Keratinocyte (primary cell): ENCODE data around the gene ZNF780B. TPM values are rescaled to one million over a fixed set of nuclear protein-coding genes. Genes with fewer than 3 reads are reported as not detected.
A peak's percentile ranks its signal among the peaks of the same experiment; 100 is the strongest.

ENCODE experiments used
- DNase-seq: peaks from one replicate; pipeline ENCODE4 v3.0.0-alpha.2; 2011; ENCODE audit warnings: low read depth, missing footprints, low spot score
- FAIRE-seq: peaks from 2 replicates; lab custom pipeline; 2011; peaks lifted over from hg19 to GRCh38; lab: Jason Lieb, UNC
- H2AFZ ChIP-seq: 2 replicates; pipeline ENCODE4 v1.6.0; 2012; ENCODE audit warnings: low read length, control low read depth, inconsistent platforms; ENCODE audit not compliant: control insufficient read depth
- H3K27ac ChIP-seq: 2 replicates; pipeline ENCODE4 v1.5.1; 2011; ENCODE audit warnings: low read length; ENCODE audit not compliant: control insufficient read depth, insufficient read depth
- H3K27me3 ChIP-seq: 3 replicates; pipeline ENCODE4 v1.6.0; 2011; ENCODE audit warnings: low read length; ENCODE audit not compliant: control insufficient read depth, insufficient read depth; ENCODE audit errors: extremely low read depth
- H3K36me3 ChIP-seq, 2 experiments: 2 replicates in 1 of 2; 3 replicates in 1 of 2; pipeline ENCODE4 v1.5.1; 2011; ENCODE audit warnings: low read length in 2 of 2, mild to moderate bottlenecking in 1 of 2; ENCODE audit not compliant: control insufficient read depth in 2 of 2, insufficient read depth in 2 of 2; ENCODE audit errors: extremely low read depth in 1 of 2
- H3K4me1 ChIP-seq: 3 replicates; pipeline ENCODE4 v1.5.1; 2011; ENCODE audit warnings: low read length; ENCODE audit not compliant: control insufficient read depth, insufficient read depth; ENCODE audit errors: extremely low read depth
- H3K4me2 ChIP-seq: 3 replicates; pipeline ENCODE4 v1.6.0; 2011; ENCODE audit warnings: low read depth, low read length; ENCODE audit not compliant: control insufficient read depth, insufficient read depth; ENCODE audit errors: extremely low read depth
- H3K4me3 ChIP-seq, 3 experiments: fragments of 200-600 bp in 1 of 3; sonication (generic) in 1 of 3; 2 replicates in 2 of 3; 3 replicates in 1 of 3; pipeline ENCODE4 v1.5.1; 2011 to 2016; ENCODE audit warnings: low read length in 3 of 3, mild to moderate bottlenecking in 3 of 3, control low read depth in 2 of 3, inconsistent platforms in 1 of 3, low read depth in 1 of 3, mixed read lengths in 1 of 3, mixed run types in 1 of 3, moderate library complexity in 1 of 3; ENCODE audit not compliant: control insufficient read depth in 2 of 3, insufficient read depth in 2 of 3; ENCODE audit errors: extremely low read depth in 1 of 3
- H3K79me2 ChIP-seq: 2 replicates; pipeline ENCODE4 v1.6.0; 2012; ENCODE audit warnings: low read length; ENCODE audit not compliant: control insufficient read depth, insufficient read depth
- H3K9ac ChIP-seq: 3 replicates; pipeline ENCODE4 v1.6.0; 2011; ENCODE audit warnings: low read length; ENCODE audit not compliant: control insufficient read depth, insufficient read depth; ENCODE audit errors: extremely low read depth
- H3K9me1 ChIP-seq: 3 replicates; pipeline ENCODE4 v1.6.0; 2011; ENCODE audit warnings: low read length; ENCODE audit not compliant: control insufficient read depth, insufficient read depth; ENCODE audit errors: extremely low read depth
- H3K9me3 ChIP-seq: 2 replicates; pipeline ENCODE4 v1.5.1; 2012; ENCODE audit warnings: low read depth, low read length; ENCODE audit not compliant: control insufficient read depth
- H4K20me1 ChIP-seq: 3 replicates; pipeline ENCODE4 v1.6.0; 2011; ENCODE audit warnings: low read length; ENCODE audit not compliant: control insufficient read depth, insufficient read depth; ENCODE audit errors: extremely low read depth
- CTCF ChIP-seq, 3 experiments: IDR thresholded peaks in 1 of 3; conservative IDR thresholded peaks in 1 of 3; optimal IDR thresholded peaks in 1 of 3; 2 replicates in 2 of 3; 3 replicates in 1 of 3; pipeline versions ENCODE3 to v1.5.1; 2011; ENCODE audit warnings: low read length in 3 of 3, mild to moderate bottlenecking in 3 of 3, moderate library complexity in 2 of 3, control low read depth in 1 of 3, inconsistent platforms in 1 of 3; ENCODE audit not compliant: insufficient read depth in 2 of 3; ENCODE audit errors: extremely low read depth in 1 of 3
- EZH2 ChIP-seq: IDR thresholded peaks from one replicate; pipeline ENCODE4 v1.6.1; 2012; ENCODE audit warnings: inconsistent platforms, mild to moderate bottlenecking, low read length, moderate library complexity
- dilution Hi-C: fragments of 300-500 bp; cut with MboI; formaldehyde crosslinking; loops from one replicate; pipeline ENCODE4 v1.7.0; 2020; ENCODE audit warnings: low sequenced_read_pairs; ENCODE audit not compliant: extremely low pct_ligation_motif_present
- polyA plus RNA-seq, 5 experiments: library from polyadenylated mRNA; depleted of rRNA in 3 of 5; stranded (reverse) in 3 of 5; stranded (forward) in 1 of 5; unstranded in 1 of 5; fragments of >200 nt; gene quantifications; 1 replicate in 1 of 5; 2 replicates in 3 of 5; 3 replicates in 1 of 5; pipeline versions ENCODE4 v1.2.1 to v1.2.3, GENCODE V29; 2011 to 2012; ENCODE audit warnings: missing spikeins in 2 of 5, low read depth in 1 of 5, low replicate concordance in 1 of 5

The ZNF780B gene
- polyA plus RNA-seq, 1 donor (not counting 4 experiments of a cell fraction or from before 2014, with no cell fraction given) = 8.3 TPM

GRCh38 chr19:39997638-39998216 lies 58.3 kb downstream of the ZNF780B start:
- Histone ChIP-seq H3K27me3 (no peaks in the 10 kb centered on the region), H3K9me3 (peaks cover 2% of the 10 kb centered on the region), H3K27ac (peak overlapping the region; percentile 94), H3K36me3 (no peaks in the 10 kb centered on the region), H3K4me2 (peak overlapping the region; percentile 97), H3K79me2 (peaks cover 9% of the 10 kb centered on the region), H2AFZ (peak overlapping the region; percentile 99), H3K9ac (peak overlapping the region; percentile 91), H4K20me1 (no peaks in the 10 kb centered on the region), H3K4me1 (peaks cover 18% of the 10 kb centered on the region), H3K4me3 (peak overlapping the region; percentile 65 to 96 (median 88)), H3K9me1 (no peaks in the 10 kb centered on the region)
- TF ChIP-seq CTCF (optimal IDR thresholded peaks at IDR 0.05 in 1 of 3, IDR thresholded peaks at IDR 0.05 in 1 of 3, conservative IDR thresholded peaks at IDR 0.05 in 1 of 3; ENCODE audit: extremely low read depth in 1 of 3, insufficient read depth in 2 of 3, low read length in 3 of 3) (no peak), EZH2 (no peak)
- FAIRE-seq = no peak
- dilution Hi-C loops = no loop called here
- DNase-seq = no peak

- Histone ChIP-seq H3K4me1 (peaks cover 18% of the 10 kb centered on the region), H3K79me2 (peaks cover 9% of the 10 kb centered on the region), H3K27ac (peak within 1 kb of the TSS; percentile 94), H2AFZ (peak within 1 kb of the TSS; percentile 99), H3K27me3 (no peaks in the 10 kb centered on the region), H3K9ac (peak within 1 kb of the TSS; percentile 91), H3K9me3 (peaks cover 2% of the 10 kb centered on the region), H3K4me2 (peak within 1 kb of the TSS; percentile 97), H4K20me1 (no peaks in the 10 kb centered on the region), H3K36me3 (no peaks in the 10 kb centered on the region), H3K9me1 (no peaks in the 10 kb centered on the region), H3K4me3 (peak within 1 kb of the TSS; percentile 65 to 96 (median 88))
- TF ChIP-seq EZH2 (no peak), CTCF (optimal IDR thresholded peaks at IDR 0.05 in 1 of 3, IDR thresholded peaks at IDR 0.05 in 1 of 3, conservative IDR thresholded peaks at IDR 0.05 in 1 of 3; ENCODE audit: extremely low read depth in 1 of 3, insufficient read depth in 2 of 3, low read length in 3 of 3) (no peak)
- DNase-seq = peak; percentile 61
- FAIRE-seq = no peak
- dilution Hi-C loops = no loop called here
Measured at GRCh38 chr19:39996811-39997637, 59.0 kb downstream of the ZNF780B start, which contains the start of gene ZNF546. ZNF546 (plus strand) TSS chr19:39997060; CDS start chr19:39998327, 1,267 bp downstream.
